HUDEP-2 (cell line): ENCODE results near the gene LSM5.

Experiments
- DNase-seq, 76 experiments: peaks; one replicate each; lab custom pipeline; 2025; ENCODE audit not compliant: unreplicated experiment in 76 of 76; lab: John Stamatoyannopoulos, UW

Gene LSM5

GRCh38 chr7:32490127-32490796 is at the start of gene LSM5:
LSM5 (minus strand) TSS chr7:32490380; CDS start chr7:32490365, 15 bp downstream.
- peak; percentile 53 to 97 (median 87) for DNase-seq

GRCh38 chr7:32539366-32539765 is 49.2 kb upstream of the LSM5 start:
- no peak for DNase-seq

- no peak for DNase-seq
Measured at GRCh38 chr7:32537760-32538159, 47.6 kb upstream of the LSM5 start.

- no peak for DNase-seq
Measured at GRCh38 chr7:32536585-32536984, 46.4 kb upstream of the LSM5 start.

- no peak for DNase-seq
Measured at GRCh38 chr7:32536016-32536415, 45.8 kb upstream of the LSM5 start.

- DNase-seq = no peak
Measured at GRCh38 chr7:32535162-32535702, 45.1 kb upstream of the LSM5 start.

- no peak for DNase-seq
Measured at GRCh38 chr7:32533276-32534029, 43.3 kb upstream of the LSM5 start.

GRCh38 chr7:32532716-32533115 is 42.5 kb upstream of the LSM5 start:
- DNase-seq = no peak

- DNase-seq = no peak
Measured at GRCh38 chr7:32532086-32532485, 41.9 kb upstream of the LSM5 start.

GRCh38 chr7:32531402-32531801 is 41.2 kb upstream of the LSM5 start:
- no peak for DNase-seq

- no peak for DNase-seq
Measured at GRCh38 chr7:32525839-32526238, 35.7 kb upstream of the LSM5 start.

- DNase-seq = no peak
Measured at GRCh38 chr7:32524631-32525030, 34.5 kb upstream of the LSM5 start.

- no peak for DNase-seq
Measured at GRCh38 chr7:32522746-32523530, 32.8 kb upstream of the LSM5 start.

- DNase-seq = no peak
Measured at GRCh38 chr7:32519763-32520162, 29.6 kb upstream of the LSM5 start.

- DNase-seq = peak in 8 of 76 experiments; percentile 5 to 28 (median 8)
Measured at GRCh38 chr7:32518534-32519140, 28.5 kb upstream of the LSM5 start.

GRCh38 chr7:32516551-32517100 is 26.4 kb upstream of the LSM5 start:
- no peak for DNase-seq

- no peak for DNase-seq
Measured at GRCh38 chr7:32515890-32516550, 25.8 kb upstream of the LSM5 start.

GRCh38 chr7:32513210-32513609 is 23.0 kb upstream of the LSM5 start:
- no peak for DNase-seq

GRCh38 chr7:32511791-32512190 is 21.6 kb upstream of the LSM5 start:
- DNase-seq = no peak

- no peak for DNase-seq
Measured at GRCh38 chr7:32507414-32507813, 17.2 kb upstream of the LSM5 start.
